Activated naive CD8-positive, alpha-beta T cell treated with anti-CD3 and anti-CD28 coated beads, Interleukin-2, amount 50 U/mL, for 24 hours (primary cell): ENCODE measurements around the gene ZCWPW1.
"Not testable (repeated sequence)": the region's sequence is repeated elsewhere in the genome, so short reads cannot be mapped to it uniquely, and the experiment has no call there.

Source experiments
- ATAC-seq: fragments of 150-1000 bp; cut with Tn5 transposase; one replicate; pipeline ENCODE4 v1.10.0; 2021
- DNase-seq: peaks from one replicate; pipeline ENCODE4 v3.0.0; 2021
- H3K27ac Mint-ChIP-seq: one replicate; pipeline ENCODE4 v1.8.0; 2021; ENCODE audit warnings: mild to moderate bottlenecking, mixed read lengths
- H3K27me3 Mint-ChIP-seq: one replicate; pipeline ENCODE4 v1.8.0; 2021; ENCODE audit warnings: mixed read lengths
- H3K36me3 Mint-ChIP-seq: one replicate; pipeline ENCODE4 v1.8.0; 2021; ENCODE audit warnings: low read depth, mixed read lengths
- H3K4me1 Mint-ChIP-seq: one replicate; pipeline ENCODE4 v1.8.0; 2021; ENCODE audit warnings: mixed read lengths
- H3K4me3 Mint-ChIP-seq: one replicate; pipeline ENCODE4 v1.8.0; 2021; ENCODE audit warnings: mild to moderate bottlenecking, moderate library complexity, mixed read lengths
- H3K9me3 Mint-ChIP-seq: one replicate; pipeline ENCODE4 v1.8.0; 2021; ENCODE audit warnings: mixed read lengths

The ZCWPW1 gene

DNA sequence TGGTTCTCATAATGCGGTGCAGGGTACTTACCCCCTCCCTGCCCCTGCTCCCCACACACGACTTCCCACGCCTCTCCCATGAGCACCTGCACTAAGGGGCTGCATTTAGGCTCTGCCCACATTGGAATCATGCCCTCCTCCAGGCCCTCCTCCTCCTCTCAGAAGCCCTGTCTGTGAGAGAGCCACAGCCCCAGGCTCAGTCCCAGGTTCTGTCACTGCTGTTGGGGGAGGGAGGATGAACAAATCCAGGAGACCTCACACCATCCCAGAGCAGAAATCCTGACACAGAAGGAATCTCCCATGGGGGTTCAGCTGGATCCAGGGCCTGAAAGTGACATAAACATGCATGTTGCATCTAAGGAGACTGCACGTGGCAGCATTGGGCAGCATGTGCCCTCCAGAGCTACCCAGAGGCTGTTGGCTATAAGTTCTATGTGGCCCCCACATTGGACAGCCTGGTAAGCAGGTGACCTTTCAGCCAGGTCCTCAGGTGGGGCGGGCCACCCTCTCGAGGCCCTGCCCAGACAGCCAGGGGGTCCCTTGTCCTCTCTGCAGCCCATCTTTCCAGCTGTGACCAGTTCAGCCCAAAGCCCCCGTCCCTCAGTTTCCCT lies 56.8 kb downstream of the ZCWPW1 start:
- H3K4me3 Mint-ChIP-seq, result no peak overlapping the region
- peaks cover 10% of the 10 kb centered on the region for H3K36me3 Mint-ChIP-seq
- H3K27ac Mint-ChIP-seq, result peak overlapping the region; percentile 89
- DNase-seq (no peak), ATAC-seq (no peak)
- H3K4me1 Mint-ChIP-seq, result peaks cover 55% of the 10 kb centered on the region
- H3K27me3 Mint-ChIP-seq, result no peaks in the 10 kb centered on the region
- H3K9me3 Mint-ChIP-seq, result no peaks in the 10 kb centered on the region

DNA sequence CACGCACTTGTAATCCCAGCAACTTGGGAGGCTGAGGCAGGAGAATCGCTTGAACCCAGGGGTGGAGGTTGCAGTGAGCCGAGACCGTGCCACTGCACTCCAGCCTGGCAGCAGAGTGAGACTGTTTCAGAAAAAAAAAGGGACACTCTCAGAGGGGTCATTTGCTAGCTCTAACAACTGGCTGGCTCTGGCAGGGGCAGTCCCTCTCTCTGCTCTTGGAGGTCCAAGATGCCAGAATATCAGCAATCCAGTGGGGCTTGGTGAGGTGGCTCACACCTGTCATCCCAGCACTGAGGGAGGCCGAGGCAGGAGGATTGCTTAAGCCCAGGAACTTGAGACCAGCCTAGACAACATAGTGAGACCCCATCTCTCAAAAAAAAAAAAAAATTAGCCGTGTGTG lies 57.8 kb downstream of the ZCWPW1 start:
- Mint-ChIP-seq H3K9me3 (no peaks in the 10 kb centered on the region), H3K27me3 (no peaks in the 10 kb centered on the region), H3K4me3 (no peak overlapping the region), H3K4me1 (peaks cover 64% of the 10 kb centered on the region), H3K27ac (peak overlapping the region; percentile 14), H3K36me3 (peaks cover 15% of the 10 kb centered on the region)
- no peak for ATAC-seq
- no peak for DNase-seq

DNA sequence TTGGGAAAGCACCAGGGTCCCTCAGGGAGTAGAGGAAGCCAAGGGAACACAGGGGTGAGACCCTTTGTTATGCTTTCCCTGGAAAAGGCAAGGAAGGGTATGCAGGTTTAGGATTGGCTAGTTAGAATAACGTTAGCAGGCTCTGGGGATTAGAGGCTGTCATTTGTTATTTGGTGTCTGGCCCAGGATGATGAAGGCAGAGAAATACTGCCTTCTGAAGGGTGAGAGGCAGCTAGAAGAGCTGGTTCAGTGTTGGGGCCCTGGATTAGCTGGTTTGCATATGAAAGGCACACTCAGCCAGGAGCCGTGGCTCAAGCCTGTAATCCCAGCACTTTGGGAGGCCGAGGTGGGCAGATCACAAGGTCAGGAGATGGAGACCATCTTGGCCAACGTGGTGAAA lies 58.2 kb downstream of the ZCWPW1 start:
- no peaks in the 10 kb centered on the region for H3K27me3 Mint-ChIP-seq
- peaks cover 66% of the 10 kb centered on the region for H3K4me1 Mint-ChIP-seq
- no peak overlapping the region for H3K4me3 Mint-ChIP-seq
- H3K27ac Mint-ChIP-seq, result no peak overlapping the region
- peaks cover 16% of the 10 kb centered on the region for H3K36me3 Mint-ChIP-seq
- no peaks in the 10 kb centered on the region for H3K9me3 Mint-ChIP-seq
- DNase-seq (no peak), ATAC-seq (no peak)

DNA sequence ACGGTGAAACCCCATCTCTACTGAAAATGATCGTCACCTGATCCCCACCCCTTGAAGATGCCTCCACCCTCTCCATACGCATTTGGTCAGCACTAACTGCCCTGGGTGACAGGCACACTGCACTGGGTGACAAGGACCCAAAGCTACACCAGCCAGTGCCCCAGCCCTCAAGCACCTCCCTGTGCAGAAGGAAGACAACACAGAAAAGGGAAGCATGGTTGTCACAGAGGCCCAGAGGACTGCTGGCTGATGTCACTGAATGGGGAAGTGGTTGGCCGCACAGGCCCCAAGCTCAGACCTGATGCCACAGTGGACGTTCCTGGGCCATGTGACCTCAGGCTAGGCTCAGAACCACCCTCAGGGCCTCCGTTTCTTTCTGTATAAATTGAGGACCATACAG lies 59.4 kb downstream of the ZCWPW1 start:
- DNase-seq (no peak), ATAC-seq (peak; percentile 18)
- H3K36me3 Mint-ChIP-seq, result peaks cover 25% of the 10 kb centered on the region
- H3K4me1 Mint-ChIP-seq, result peaks cover 67% of the 10 kb centered on the region
- H3K4me3 Mint-ChIP-seq, result no peak overlapping the region
- H3K27me3 Mint-ChIP-seq, result no peaks in the 10 kb centered on the region
- H3K9me3 Mint-ChIP-seq, result no peaks in the 10 kb centered on the region
- peak overlapping the region; percentile 76 for H3K27ac Mint-ChIP-seq

DNA sequence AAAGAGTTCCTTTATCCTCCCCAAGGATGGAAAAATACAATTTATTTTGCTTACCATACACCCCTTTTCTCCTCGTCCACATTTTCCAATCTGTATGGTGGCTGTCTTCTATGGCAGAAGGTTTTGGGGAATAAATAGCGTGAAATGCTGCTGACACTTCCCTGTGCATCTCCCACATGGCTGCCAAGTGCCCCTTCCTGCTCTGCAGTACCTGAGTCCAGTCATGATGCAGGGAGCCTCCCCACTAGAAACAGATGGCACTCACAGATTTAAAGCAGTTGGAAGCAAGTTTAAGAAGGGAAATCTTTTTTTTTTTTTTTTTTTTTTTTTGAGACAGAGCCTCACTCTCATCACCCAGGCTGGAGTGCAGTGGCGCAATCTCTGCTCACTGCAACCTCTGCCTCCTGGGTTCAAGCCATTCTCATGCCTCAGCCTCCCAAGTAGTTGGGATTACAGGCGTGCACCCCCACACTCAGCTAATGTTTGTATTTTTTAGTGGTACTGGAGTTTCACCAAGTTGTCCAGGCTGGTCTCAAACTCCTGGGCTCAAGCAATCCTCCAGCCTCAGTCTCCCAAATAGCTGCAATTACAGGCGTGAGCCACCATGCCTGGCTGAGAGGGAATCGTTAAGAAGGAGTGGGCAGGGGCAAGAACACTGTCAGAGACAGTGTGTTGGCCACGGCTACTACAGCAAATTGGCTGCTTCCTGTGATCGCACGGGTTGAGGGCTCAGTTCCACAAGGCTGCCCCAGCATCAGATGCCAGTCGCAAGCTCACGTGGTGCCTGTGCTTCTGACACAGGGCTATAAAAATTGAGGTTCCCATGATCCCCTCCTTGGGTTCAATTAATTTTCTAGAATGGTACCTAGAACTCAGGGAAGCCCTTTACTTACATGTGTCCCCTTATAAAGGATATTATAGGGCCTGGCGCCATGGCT lies 60.6 kb downstream of the ZCWPW1 start:
- H3K4me1 Mint-ChIP-seq, result peaks cover 73% of the 10 kb centered on the region
- H3K27me3 Mint-ChIP-seq, result no peaks in the 10 kb centered on the region
- no peak overlapping the region for H3K27ac Mint-ChIP-seq
- H3K4me3 Mint-ChIP-seq, result no peak overlapping the region
- peaks cover 4% of the 10 kb centered on the region for H3K9me3 Mint-ChIP-seq
- H3K36me3 Mint-ChIP-seq, result peaks cover 37% of the 10 kb centered on the region
- ATAC-seq (no peak), DNase-seq (no peak)

DNA sequence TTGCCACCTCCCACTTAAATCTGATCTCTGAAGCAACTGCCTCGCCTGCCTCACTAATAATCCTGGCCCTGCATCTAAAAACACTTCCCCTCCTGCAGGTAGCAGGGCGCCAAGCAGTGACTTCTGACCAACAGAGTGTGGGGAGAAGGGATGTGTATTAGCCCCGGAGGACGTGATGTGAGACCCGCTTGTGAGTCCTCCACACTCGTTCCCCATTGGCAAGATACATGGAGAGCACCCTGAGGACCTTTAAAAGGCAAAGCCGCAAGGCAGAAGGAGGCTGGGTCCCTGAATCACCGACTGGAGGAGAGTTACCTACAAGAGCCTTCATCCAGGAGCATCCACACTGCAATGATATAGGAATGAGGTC lies 61.3 kb downstream of the ZCWPW1 start:
- Mint-ChIP-seq H3K4me1 (peaks cover 67% of the 10 kb centered on the region), H3K4me3 (no peak overlapping the region), H3K9me3 (peaks cover 4% of the 10 kb centered on the region), H3K27me3 (no peaks in the 10 kb centered on the region), H3K36me3 (peaks cover 43% of the 10 kb centered on the region), H3K27ac (peak overlapping the region; percentile 64)
- no peak for ATAC-seq
- DNase-seq, result no peak

DNA sequence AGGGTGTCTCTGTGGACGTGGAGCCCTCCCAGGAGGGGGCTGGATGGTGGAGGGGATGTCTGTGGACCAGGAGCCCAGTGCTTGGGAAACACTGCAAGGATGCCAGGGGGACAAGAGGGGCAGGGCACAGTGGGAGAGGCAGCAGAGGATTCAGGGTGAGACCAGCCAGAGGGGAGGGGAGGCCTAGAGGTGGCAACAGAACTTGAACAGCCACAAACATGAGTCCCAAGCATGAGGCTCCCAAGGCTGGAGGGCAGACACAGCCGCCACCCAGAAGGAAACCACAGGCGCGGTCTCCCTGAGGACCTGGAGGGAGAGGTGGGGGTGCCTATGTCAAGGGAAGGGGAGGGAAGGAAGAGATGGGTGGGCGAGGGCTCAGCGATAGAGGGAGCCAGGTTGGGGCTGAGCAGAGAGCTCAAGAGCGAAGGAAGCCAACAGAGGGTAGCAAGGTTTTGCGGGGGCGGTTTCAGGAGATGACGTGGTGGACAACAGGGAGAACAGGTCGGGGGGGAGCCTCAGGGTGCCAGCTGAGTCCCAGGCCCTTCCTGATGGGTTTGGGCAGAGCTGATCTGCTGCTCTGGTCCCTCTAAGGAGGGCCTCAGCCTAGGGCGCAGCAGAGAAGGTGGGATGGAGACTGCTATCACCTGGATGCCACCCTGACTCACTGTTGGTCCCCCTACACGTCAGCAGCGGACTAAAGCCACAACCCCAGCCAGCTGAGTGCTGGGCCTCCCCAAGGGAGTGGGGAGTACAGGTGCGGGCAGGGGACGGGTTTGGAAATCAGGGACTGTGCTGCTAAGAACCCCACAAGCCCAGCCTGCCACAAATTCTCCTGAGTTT lies 61.9 kb downstream of the ZCWPW1 start:
- no peaks in the 10 kb centered on the region for H3K27me3 Mint-ChIP-seq
- DNase-seq (peak; percentile 58), ATAC-seq (peak; percentile 25)
- H3K27ac Mint-ChIP-seq, result peak overlapping the region; percentile 67
- H3K9me3 Mint-ChIP-seq, result peaks cover 4% of the 10 kb centered on the region
- peaks cover 61% of the 10 kb centered on the region for H3K4me1 Mint-ChIP-seq
- peaks cover 49% of the 10 kb centered on the region for H3K36me3 Mint-ChIP-seq
- no peak overlapping the region for H3K4me3 Mint-ChIP-seq

DNA sequence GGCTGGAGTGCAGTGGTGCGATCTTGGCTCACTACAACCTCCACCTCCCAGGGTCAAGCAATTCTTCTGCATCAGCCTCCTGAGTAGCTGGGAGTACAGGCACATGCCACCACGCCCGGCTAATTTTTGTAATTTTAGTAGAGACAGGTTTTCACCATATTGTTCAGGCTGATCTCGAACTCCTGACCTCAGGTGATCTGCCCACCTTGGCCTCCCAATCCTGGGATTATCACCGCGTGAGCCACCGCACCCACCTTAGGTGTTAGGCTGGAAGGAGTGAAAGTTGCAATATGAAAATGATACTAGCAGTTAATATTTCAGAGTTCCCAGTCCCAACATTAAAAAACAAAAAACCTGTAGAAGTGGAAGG lies 62.5 kb downstream of the ZCWPW1 start:
- H3K36me3 Mint-ChIP-seq, result peaks cover 52% of the 10 kb centered on the region
- H3K4me1 Mint-ChIP-seq, result peaks cover 57% of the 10 kb centered on the region
- DNase-seq, H3K27me3 Mint-ChIP-seq, ATAC-seq, H3K9me3 Mint-ChIP-seq: not testable (repeated sequence)
- peak overlapping the region; percentile 67 for H3K27ac Mint-ChIP-seq
- H3K4me3 Mint-ChIP-seq, result peak overlapping the region; percentile 4

DNA sequence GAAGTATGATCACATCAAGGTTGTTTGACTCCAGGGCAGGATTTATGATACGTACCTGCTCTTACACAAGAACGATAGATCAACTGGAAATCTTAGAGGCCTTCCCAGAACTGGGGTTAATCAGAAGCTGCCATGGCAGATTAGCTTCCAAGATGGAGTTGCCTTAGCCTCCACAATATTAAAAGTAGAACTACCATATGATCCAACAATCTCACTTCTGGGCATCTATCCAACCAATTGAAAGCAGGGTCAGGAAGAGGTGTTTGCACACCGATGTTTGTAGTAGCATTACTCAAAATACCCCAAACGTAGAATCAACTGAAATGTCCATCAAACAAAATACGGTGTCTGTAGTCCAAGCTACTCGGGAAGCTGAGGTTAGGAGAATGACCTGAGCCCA lies 64.0 kb downstream of the ZCWPW1 start:
- peaks cover 54% of the 10 kb centered on the region for H3K4me1 Mint-ChIP-seq
- peak overlapping the region; percentile 15 for H3K27ac Mint-ChIP-seq
- ATAC-seq, result no peak
- H3K36me3 Mint-ChIP-seq, result peaks cover 62% of the 10 kb centered on the region
- H3K9me3 Mint-ChIP-seq, result peaks cover 4% of the 10 kb centered on the region
- H3K4me3 Mint-ChIP-seq, result no peak overlapping the region
- no peaks in the 10 kb centered on the region for H3K27me3 Mint-ChIP-seq
- DNase-seq, result no peak

DNA sequence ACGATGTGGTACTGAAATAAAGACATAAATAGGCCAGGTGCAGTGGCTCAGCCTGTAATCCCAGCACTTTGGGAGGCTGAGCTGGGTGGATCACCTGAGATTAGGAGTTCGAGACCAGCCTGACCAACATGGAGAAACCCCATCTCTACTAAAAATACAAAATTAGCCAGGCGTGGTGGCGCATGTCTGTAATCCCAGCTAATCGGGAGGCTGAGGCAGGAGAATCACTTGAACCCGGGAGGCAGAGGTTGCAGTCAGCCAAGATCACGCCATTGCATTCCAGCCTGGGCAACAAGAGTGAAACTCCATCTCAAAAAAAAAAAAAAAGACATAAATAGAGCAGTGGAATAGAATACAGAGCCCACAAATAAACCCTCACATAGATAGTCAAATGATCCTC lies 64.7 kb downstream of the ZCWPW1 start:
- not testable (repeated sequence) for ATAC-seq, H3K4me3 Mint-ChIP-seq, DNase-seq, H3K27ac Mint-ChIP-seq, H3K9me3 Mint-ChIP-seq, H3K27me3 Mint-ChIP-seq
- Mint-ChIP-seq H3K36me3 (peaks cover 64% of the 10 kb centered on the region), H3K4me1 (peaks cover 49% of the 10 kb centered on the region)

DNA sequence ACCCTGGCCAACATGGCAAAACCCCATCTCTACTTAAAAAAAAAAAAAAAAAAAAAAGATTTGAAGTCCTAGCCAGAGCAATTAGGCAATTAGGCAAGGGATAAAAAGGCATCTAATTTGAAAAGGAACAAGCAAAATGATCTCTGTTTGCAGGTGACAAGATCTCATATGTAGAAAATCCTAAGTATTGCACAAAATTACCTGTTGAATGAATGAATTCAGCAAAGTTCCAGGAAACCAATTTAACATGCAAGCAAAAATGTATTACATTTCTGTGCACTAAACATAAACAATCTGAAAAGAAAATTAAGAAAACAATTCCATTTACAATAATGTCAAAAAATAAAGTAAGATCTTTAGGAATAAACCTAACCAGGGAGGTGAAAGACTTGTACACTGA lies 65.4 kb downstream of the ZCWPW1 start:
- DNase-seq, result no peak
- no peak for ATAC-seq
- Mint-ChIP-seq H3K9me3 (peaks cover 4% of the 10 kb centered on the region), H3K27me3 (no peaks in the 10 kb centered on the region), H3K27ac (no peak overlapping the region), H3K4me1 (peaks cover 44% of the 10 kb centered on the region), H3K36me3 (peaks cover 66% of the 10 kb centered on the region), H3K4me3 (no peak overlapping the region)

DNA sequence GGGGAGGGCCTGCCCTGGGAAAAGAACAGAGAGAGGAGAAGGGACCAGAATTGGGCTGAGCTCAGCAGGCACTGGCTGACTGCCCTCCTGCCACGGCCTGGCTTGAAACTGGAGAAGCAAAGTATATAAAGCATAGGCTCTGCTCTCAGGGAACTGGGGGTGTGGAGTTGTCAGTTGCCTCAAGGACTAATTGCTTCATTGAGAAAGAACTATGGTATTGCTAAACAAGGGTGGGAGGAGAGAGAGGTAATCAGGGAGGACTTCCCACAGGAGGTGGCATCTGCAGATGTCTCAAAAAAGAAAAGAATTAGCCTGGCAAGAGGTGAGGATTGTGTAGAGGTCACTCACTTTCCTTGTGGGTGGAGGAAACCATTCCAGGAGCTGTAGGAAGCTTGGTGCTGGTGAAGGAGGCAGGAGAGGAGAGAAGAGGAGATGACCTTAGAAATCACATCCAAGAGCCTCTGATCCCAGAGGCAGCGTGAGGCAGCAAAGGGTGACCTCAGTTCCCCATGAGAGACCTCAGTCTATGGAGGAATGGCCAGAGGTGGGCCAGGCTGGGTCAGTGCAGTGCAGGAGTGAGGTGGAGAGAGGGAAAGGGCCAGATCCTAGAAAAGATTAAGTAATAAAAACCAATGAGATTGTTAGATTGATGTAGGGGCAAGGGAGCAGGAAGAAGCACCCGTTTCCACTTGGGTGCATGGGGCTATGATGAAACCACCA lies 68.2 kb downstream of the ZCWPW1 start:
- no peak overlapping the region for H3K27ac Mint-ChIP-seq
- H3K4me1 Mint-ChIP-seq, result peaks cover 20% of the 10 kb centered on the region
- H3K9me3 Mint-ChIP-seq, result peaks cover 4% of the 10 kb centered on the region
- peaks cover 63% of the 10 kb centered on the region for H3K36me3 Mint-ChIP-seq
- no peaks in the 10 kb centered on the region for H3K27me3 Mint-ChIP-seq
- no peak for ATAC-seq
- no peak for DNase-seq
- no peak overlapping the region for H3K4me3 Mint-ChIP-seq

DNA sequence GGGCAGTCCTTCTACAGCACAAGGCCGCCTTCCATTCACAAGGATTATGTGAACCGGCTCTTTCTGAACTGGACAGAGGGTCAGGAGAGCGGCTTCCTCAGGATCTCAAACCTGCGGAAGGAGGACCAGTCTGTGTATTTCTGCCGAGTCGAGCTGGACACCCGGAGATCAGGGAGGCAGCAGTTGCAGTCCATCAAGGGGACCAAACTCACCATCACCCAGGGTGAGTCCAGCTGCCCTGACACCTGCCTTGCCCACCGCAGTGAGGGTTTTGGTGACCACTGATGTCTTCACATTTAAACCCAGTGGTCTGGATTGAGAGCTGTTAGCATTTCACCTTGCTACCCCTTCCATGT lies 69.7 kb downstream of the ZCWPW1 start:
- no peak for ATAC-seq
- Mint-ChIP-seq H3K9me3 (peaks cover 4% of the 10 kb centered on the region), H3K27ac (no peak overlapping the region), H3K4me3 (no peak overlapping the region), H3K27me3 (no peaks in the 10 kb centered on the region), H3K36me3 (peaks cover 55% of the 10 kb centered on the region), H3K4me1 (peaks cover 6% of the 10 kb centered on the region)
- no peak for DNase-seq
